Measurements from ENCODE around the gene NKX2-8. TPM values are rescaled to one million over a fixed set of nuclear protein-coding genes. Genes with fewer than 3 reads are reported as not detected.

NKX2-8 gene
- total RNA-seq, 1 experiment from 2014 or later: 0.18 TPM

DNA sequence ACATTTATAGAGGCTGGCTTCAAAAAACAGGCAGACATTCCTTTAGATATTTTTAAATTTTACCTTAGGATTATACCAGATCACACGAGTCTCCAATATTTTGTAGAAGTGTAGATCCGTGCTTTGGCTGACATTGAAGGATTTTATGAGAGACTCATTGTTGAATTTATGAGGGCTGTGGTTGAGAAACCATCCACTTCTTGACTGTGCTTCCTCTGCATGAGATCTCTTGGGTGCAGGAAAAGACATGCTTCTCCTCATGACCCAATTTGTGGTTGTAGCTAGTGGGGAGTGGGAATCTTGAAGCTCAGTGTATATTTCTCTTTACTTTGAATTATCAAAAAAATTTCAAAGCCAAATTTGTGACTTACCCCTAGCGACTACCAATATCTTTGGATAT lies 36.7 kb upstream of the NKX2-8 start:
- ATAC-seq (no peak), DNase-seq (ENCODE audit: low read depth, low spot score) (no peak)
- H3K27ac ChIP-seq (ENCODE audit: low read length): no peak overlapping the region
- no peaks in the 10 kb centered on the region for H3K27me3 ChIP-seq (ENCODE audit: control insufficient read depth, insufficient read depth, low read length)
- TF ChIP-seq, protein P1, sequence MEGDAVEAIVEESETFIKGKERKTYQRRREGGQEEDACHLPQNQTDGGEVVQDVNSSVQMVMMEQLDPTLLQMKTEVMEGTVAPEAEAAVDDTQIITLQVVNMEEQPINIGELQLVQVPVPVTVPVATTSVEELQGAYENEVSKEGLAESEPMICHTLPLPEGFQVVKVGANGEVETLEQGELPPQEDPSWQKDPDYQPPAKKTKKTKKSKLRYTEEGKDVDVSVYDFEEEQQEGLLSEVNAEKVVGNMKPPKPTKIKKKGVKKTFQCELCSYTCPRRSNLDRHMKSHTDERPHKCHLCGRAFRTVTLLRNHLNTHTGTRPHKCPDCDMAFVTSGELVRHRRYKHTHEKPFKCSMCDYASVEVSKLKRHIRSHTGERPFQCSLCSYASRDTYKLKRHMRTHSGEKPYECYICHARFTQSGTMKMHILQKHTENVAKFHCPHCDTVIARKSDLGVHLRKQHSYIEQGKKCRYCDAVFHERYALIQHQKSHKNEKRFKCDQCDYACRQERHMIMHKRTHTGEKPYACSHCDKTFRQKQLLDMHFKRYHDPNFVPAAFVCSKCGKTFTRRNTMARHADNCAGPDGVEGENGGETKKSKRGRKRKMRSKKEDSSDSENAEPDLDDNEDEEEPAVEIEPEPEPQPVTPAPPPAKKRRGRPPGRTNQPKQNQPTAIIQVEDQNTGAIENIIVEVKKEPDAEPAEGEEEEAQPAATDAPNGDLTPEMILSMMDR (IDR thresholded peaks at IDR 0.05): no peak
- TF ChIP-seq, protein P2, sequence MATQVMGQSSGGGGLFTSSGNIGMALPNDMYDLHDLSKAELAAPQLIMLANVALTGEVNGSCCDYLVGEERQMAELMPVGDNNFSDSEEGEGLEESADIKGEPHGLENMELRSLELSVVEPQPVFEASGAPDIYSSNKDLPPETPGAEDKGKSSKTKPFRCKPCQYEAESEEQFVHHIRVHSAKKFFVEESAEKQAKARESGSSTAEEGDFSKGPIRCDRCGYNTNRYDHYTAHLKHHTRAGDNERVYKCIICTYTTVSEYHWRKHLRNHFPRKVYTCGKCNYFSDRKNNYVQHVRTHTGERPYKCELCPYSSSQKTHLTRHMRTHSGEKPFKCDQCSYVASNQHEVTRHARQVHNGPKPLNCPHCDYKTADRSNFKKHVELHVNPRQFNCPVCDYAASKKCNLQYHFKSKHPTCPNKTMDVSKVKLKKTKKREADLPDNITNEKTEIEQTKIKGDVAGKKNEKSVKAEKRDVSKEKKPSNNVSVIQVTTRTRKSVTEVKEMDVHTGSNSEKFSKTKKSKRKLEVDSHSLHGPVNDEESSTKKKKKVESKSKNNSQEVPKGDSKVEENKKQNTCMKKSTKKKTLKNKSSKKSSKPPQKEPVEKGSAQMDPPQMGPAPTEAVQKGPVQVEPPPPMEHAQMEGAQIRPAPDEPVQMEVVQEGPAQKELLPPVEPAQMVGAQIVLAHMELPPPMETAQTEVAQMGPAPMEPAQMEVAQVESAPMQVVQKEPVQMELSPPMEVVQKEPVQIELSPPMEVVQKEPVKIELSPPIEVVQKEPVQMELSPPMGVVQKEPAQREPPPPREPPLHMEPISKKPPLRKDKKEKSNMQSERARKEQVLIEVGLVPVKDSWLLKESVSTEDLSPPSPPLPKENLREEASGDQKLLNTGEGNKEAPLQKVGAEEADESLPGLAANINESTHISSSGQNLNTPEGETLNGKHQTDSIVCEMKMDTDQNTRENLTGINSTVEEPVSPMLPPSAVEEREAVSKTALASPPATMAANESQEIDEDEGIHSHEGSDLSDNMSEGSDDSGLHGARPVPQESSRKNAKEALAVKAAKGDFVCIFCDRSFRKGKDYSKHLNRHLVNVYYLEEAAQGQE (IDR thresholded peaks at IDR 0.05; ENCODE audit: insufficient read depth in 1 of 2, low read depth in 2 of 2, low read length in 1 of 2): no peak
- TF ChIP-seq POLR2AphosphoS5 (IDR thresholded peaks at IDR 0.05; ENCODE audit: low read depth, low read length): no peak
- TF ChIP-seq SIN3A (IDR thresholded peaks at IDR 0.05; ENCODE audit: borderline replicate concordance, insufficient read depth, low read depth, low read length): no peak
- TF ChIP-seq TCF7L2 (IDR thresholded peaks at IDR 0.05; ENCODE audit: low read depth, low read length): no peak
- POLR2A ChIA-PET: no interaction called here
- CTCF ChIA-PET: no interaction called here
- intact Hi-C loops (cut with micrococcal nuclease; ENCODE audit: unreplicated experiment) (no loop called here), in situ Hi-C loops (cut with HindIII; ENCODE audit: low pct_unique_long_range_greater_than_20kb, low sequenced_read_pairs) (no loop called here)
- H3K4me1 ChIP-seq (ENCODE audit: control insufficient read depth, insufficient read depth, low read length): no peaks in the 10 kb centered on the region
- H3K36me3 ChIP-seq (ENCODE audit: control insufficient read depth, insufficient read depth, low read length): no peaks in the 10 kb centered on the region
- no peaks in the 10 kb centered on the region for H3K9me3 ChIP-seq (ENCODE audit: control insufficient read depth, insufficient read depth, low read depth, low read length)
- H3K4me3 ChIP-seq (ENCODE audit: low read depth in 2 of 2, low read length in 2 of 2): no peak overlapping the region
- BruUV-seq (replicated peaks): no TSS peak

DNA sequence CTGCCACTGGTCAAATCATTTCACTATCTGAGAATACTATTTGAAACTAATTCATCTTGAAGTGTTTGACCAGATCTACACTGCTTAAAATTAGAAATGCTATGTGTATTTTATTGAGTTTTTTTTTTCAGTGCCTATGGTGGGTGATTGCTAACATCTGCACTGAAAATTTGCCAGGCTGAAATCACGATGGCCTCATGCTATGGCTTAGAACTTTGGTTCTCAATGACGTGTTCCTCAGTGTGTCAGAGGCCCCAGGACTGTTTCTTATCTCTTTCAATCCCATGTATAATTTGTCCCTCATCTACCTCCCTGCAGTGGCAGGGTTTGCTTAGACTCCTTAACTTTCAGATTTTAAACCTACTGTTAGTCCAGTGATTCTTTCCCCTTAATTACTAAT lies 36.2 kb upstream of the NKX2-8 start:
- in situ Hi-C loops (cut with HindIII; ENCODE audit: low pct_unique_long_range_greater_than_20kb, low sequenced_read_pairs) (no loop called here), intact Hi-C loops (cut with micrococcal nuclease; ENCODE audit: unreplicated experiment) (no loop called here)
- H3K36me3 ChIP-seq (ENCODE audit: control insufficient read depth, insufficient read depth, low read length): no peaks in the 10 kb centered on the region
- no peaks in the 10 kb centered on the region for H3K27me3 ChIP-seq (ENCODE audit: control insufficient read depth, insufficient read depth, low read length)
- no peak overlapping the region for H3K4me3 ChIP-seq (ENCODE audit: low read depth in 2 of 2, low read length in 2 of 2)
- ChIA-PET POLR2A (no interaction called here), CTCF (no interaction called here)
- no peak overlapping the region for H3K27ac ChIP-seq (ENCODE audit: low read length)
- no TSS peak for BruUV-seq (replicated peaks)
- DNase-seq (ENCODE audit: low read depth, low spot score) (no peak), ATAC-seq (no peak)
- H3K4me1 ChIP-seq (ENCODE audit: control insufficient read depth, insufficient read depth, low read length): no peaks in the 10 kb centered on the region
- TF ChIP-seq, protein P2 (IDR thresholded peaks at IDR 0.05; ENCODE audit: insufficient read depth in 1 of 2, low read depth in 2 of 2, low read length in 1 of 2): no peak
- TF ChIP-seq TCF7L2 (IDR thresholded peaks at IDR 0.05; ENCODE audit: low read depth, low read length): no peak
- H3K9me3 ChIP-seq (ENCODE audit: control insufficient read depth, insufficient read depth, low read depth, low read length): no peaks in the 10 kb centered on the region
